Smooth muscle cell (in vitro differentiated cells): ENCODE data around the gene VIPR2. TPM values are rescaled to one million over a fixed set of nuclear protein-coding genes. Genes with fewer than 3 reads are reported as not detected.

Experiments used
- DNase-seq: peaks from one replicate; lab custom pipeline; 2025; ENCODE audit not compliant: unreplicated experiment; lab: John Stamatoyannopoulos, UW
- H2AFZ ChIP-seq: fragments of 200-600 bp; sonication (generic); 2 replicates; pipeline ENCODE4 v1.6.0; 2016; ENCODE audit warnings: antibody characterized with exemption, low read depth, mild to moderate bottlenecking
- H3F3A ChIP-seq: fragments of 200-600 bp; sonication (generic); 2 replicates; pipeline ENCODE4 v1.6.0; 2017; ENCODE audit warnings: antibody characterized with exemption, low read depth
- H3K27ac ChIP-seq: fragments of 200-600 bp; sonication (generic); 2 replicates; pipeline ENCODE4 v1.5.1; 2016; ENCODE audit warnings: low read depth, mild to moderate bottlenecking
- H3K27me3 ChIP-seq: fragments of 200-600 bp; sonication (generic); 2 replicates; pipeline ENCODE4 v1.6.1; 2016; ENCODE audit warnings: low read depth, mild to moderate bottlenecking
- H3K36me3 ChIP-seq: fragments of 200-600 bp; sonication (generic); 2 replicates; pipeline ENCODE4 v1.5.1; 2016; ENCODE audit warnings: low read depth
- H3K4me1 ChIP-seq: fragments of 200-600 bp; sonication (generic); 2 replicates; pipeline ENCODE4 v1.5.1; 2016; ENCODE audit warnings: low read depth
- H3K4me2 ChIP-seq: fragments of 200-600 bp; sonication (generic); 2 replicates; pipeline ENCODE4 v1.6.0; 2016; ENCODE audit warnings: mild to moderate bottlenecking
- H3K4me3 ChIP-seq: fragments of 200-600 bp; sonication (generic); 2 replicates; pipeline ENCODE4 v1.5.1; 2016; ENCODE audit warnings: mild to moderate bottlenecking
- H3K79me2 ChIP-seq: fragments of 200-600 bp; sonication (generic); 2 replicates; pipeline ENCODE4 v1.6.0; 2016; ENCODE audit warnings: low read depth, mild to moderate bottlenecking
- H3K9ac ChIP-seq: fragments of 200-600 bp; sonication (generic); 2 replicates; pipeline ENCODE4 v1.6.0; 2016; ENCODE audit warnings: low read depth
- H3K9me3 ChIP-seq: fragments of 200-600 bp; sonication (generic); replicated peaks from 2 replicates; pipeline ENCODE4 v1.5.1; 2016; ENCODE audit warnings: low read depth
- H4K20me1 ChIP-seq: fragments of 200-600 bp; sonication (generic); 2 replicates; pipeline ENCODE4 v1.6.0; 2016; ENCODE audit warnings: low read depth
- WGBS: methylation state at CpG from one replicate; pipeline ENCODE4 v1.1.7; 2016; ENCODE audit warnings: low lambda C conversion rate; 5-methylcytosine and 5-hydroxymethylcytosine counted together
- polyA plus RNA-seq: library from polyadenylated mRNA; unstranded; fragments of >200 nt; fragmentation: Nextera tagmentation; extraction: Ambion mirVana; gene quantifications from 2 replicates; pipeline ENCODE4 v1.2.1, GENCODE V29; 2016
- total RNA-seq: library from RNA; depleted of rRNA; stranded (reverse); fragments of >200 nt; gene quantifications from 2 replicates; pipeline ENCODE4 v1.2.3, GENCODE V29; 2014
- TF ChIP-seq, protein P1 (sequence below): fragments of 200-600 bp; sonication (generic); IDR thresholded peaks from 2 replicates; pipeline ENCODE4 v1.5.1; 2017; ENCODE audit warnings: borderline replicate concordance, mild to moderate bottlenecking, antibody characterized with exemption; ENCODE audit not compliant: insufficient read depth, poor library complexity, severe bottlenecking

The VIPR2 gene
- total and polyA plus RNA-seq, 2 experiments from 2014 or later, result not detected

DNA sequence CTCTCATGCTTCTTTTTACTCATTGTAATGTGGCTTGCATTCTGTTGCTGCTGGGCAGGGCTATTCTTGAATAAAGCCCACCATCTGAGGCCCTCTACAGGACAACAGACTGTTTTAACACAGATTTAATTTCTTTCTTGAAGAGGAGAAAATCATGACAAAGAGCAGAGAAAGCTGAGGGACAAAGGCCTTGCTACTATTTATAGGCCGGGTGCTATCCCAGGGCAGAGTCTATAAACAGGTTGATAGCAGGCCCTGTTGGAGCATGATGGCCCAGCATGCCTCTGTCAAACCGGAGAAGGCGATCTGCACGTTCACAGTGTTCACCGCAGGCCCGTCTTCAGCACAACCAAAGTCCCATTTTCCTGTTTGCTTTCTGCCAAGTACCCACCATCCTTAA is 3.0 kb downstream of the VIPR2 start:
- Histone ChIP-seq H3K36me3 (no peaks in the 10 kb centered on the region), H3K4me3 (no peak overlapping the region), H3K27me3 (peaks cover 59% of the 10 kb centered on the region), H2AFZ (no peak overlapping the region), H3K9me3 (no peaks in the 10 kb centered on the region), H4K20me1 (no peaks in the 10 kb centered on the region), H3F3A (no peaks in the 10 kb centered on the region), H3K27ac (no peak overlapping the region), H3K9ac (no peak overlapping the region), H3K4me1 (peaks cover 26% of the 10 kb centered on the region), H3K79me2 (no peaks in the 10 kb centered on the region), H3K4me2 (no peak overlapping the region)
- no peak for DNase-seq
- TF ChIP-seq, protein P1, sequence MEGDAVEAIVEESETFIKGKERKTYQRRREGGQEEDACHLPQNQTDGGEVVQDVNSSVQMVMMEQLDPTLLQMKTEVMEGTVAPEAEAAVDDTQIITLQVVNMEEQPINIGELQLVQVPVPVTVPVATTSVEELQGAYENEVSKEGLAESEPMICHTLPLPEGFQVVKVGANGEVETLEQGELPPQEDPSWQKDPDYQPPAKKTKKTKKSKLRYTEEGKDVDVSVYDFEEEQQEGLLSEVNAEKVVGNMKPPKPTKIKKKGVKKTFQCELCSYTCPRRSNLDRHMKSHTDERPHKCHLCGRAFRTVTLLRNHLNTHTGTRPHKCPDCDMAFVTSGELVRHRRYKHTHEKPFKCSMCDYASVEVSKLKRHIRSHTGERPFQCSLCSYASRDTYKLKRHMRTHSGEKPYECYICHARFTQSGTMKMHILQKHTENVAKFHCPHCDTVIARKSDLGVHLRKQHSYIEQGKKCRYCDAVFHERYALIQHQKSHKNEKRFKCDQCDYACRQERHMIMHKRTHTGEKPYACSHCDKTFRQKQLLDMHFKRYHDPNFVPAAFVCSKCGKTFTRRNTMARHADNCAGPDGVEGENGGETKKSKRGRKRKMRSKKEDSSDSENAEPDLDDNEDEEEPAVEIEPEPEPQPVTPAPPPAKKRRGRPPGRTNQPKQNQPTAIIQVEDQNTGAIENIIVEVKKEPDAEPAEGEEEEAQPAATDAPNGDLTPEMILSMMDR, result no peak
- WGBS, result 64% methylated on average over 6 of the region's 6 CpGs

DNA sequence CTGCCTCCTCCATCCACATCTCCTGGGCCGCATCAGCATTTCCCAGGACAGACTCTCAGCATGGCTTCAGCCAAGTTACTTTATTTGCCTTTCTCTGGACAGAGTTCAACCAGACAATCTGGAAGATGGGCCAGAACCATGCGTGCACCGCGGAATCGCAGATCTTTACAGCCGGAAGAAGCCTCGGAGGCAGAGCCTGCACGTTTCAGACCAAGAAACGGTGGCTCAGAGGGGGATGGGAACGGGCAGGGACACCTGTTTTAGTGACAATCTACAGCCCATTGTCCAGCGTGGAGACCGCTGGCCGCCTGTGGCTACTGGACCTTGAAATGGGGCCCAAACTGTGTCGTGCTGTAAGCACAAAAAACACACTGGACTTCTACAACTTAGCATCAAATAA is 3.5 kb downstream of the VIPR2 start:
- Histone ChIP-seq H3K4me3 (no peak overlapping the region), H3K36me3 (no peaks in the 10 kb centered on the region), H2AFZ (no peak overlapping the region), H3K27ac (no peak overlapping the region), H3K4me1 (peaks cover 26% of the 10 kb centered on the region), H3K79me2 (no peaks in the 10 kb centered on the region), H3K9me3 (no peaks in the 10 kb centered on the region), H3K9ac (no peak overlapping the region), H4K20me1 (no peaks in the 10 kb centered on the region), H3F3A (no peaks in the 10 kb centered on the region), H3K27me3 (peaks cover 57% of the 10 kb centered on the region), H3K4me2 (no peak overlapping the region)
- TF ChIP-seq, protein P1, result no peak
- 85% methylated on average over 14 of the region's 14 CpGs for WGBS
- no peak for DNase-seq

DNA sequence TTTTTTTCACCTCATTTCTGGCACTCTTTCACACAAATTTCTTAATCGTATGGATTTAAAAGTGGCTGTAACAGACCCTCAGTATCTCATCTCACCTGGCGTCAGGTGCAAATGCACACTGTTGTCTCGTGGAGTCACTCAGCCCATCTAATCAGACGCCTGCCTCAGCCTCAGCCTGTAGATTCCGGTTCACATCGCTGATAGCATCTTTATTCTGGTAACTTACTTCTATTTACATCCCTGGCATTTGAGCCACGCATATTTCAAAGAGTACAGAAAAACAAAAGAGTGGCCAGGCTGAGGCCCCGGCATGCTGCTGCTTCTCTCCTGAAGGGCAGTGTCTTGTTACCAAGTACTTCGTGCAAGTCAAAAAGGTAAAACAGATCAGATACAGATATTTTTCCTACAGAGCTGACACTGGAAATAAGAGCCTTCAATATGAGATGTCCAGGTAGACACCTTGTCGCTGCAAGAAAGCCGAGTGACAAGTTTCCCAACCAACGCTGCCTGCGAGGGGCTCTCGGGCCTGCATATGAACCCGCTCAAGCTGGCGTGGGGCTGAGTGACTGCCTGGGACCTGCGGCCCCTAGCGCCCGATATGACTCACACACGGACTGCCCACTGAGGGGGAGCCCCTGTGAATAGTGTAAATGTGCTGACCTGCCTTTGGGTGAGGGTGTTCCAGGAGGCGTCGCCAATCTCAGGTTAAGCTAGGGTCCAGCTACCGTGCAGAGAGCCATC is 4.3 kb downstream of the VIPR2 start:
- Histone ChIP-seq H3F3A (no peaks in the 10 kb centered on the region), H4K20me1 (no peaks in the 10 kb centered on the region), H2AFZ (no peak overlapping the region), H3K27ac (no peak overlapping the region), H3K9me3 (no peaks in the 10 kb centered on the region), H3K4me3 (no peak overlapping the region), H3K79me2 (no peaks in the 10 kb centered on the region), H3K9ac (no peak overlapping the region), H3K27me3 (peaks cover 49% of the 10 kb centered on the region), H3K36me3 (no peaks in the 10 kb centered on the region), H3K4me1 (peaks cover 26% of the 10 kb centered on the region), H3K4me2 (no peak overlapping the region)
- TF ChIP-seq, protein P1, result no peak
- DNase-seq, result no peak
- 89% methylated on average over 23 of the region's 23 CpGs for WGBS

DNA sequence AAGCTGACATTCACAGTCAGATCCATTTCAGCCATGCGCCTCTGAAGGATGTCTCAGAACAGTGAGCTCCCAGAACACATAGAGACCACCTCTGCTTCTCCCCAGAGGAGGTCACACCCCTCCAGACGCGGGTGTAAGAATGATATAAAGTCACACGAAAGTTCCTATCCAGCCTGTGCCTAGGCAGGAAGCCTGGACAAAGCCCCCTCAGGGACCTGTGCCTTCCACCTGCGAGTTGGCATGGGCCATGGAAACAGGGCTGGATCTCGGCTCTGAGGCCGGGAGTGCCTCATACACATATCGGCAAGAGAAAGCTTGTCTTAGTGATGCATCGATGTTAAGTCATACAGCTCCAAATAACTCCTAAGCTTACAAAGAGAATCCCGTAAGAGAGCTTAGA is 5.0 kb downstream of the VIPR2 start:
- TF ChIP-seq, protein P1, result no peak
- Histone ChIP-seq H3K9ac (no peak overlapping the region), H3K4me1 (peaks cover 26% of the 10 kb centered on the region), H3K27ac (no peak overlapping the region), H3K4me3 (no peak overlapping the region), H3K9me3 (no peaks in the 10 kb centered on the region), H3F3A (no peaks in the 10 kb centered on the region), H2AFZ (no peak overlapping the region), H3K4me2 (no peak overlapping the region), H3K27me3 (peaks cover 42% of the 10 kb centered on the region), H4K20me1 (no peaks in the 10 kb centered on the region), H3K36me3 (no peaks in the 10 kb centered on the region), H3K79me2 (no peaks in the 10 kb centered on the region)
- 93% methylated on average over 10 of the region's 10 CpGs for WGBS
- no peak for DNase-seq
